Measurements from ENCODE around the gene HS3ST5.

DNA sequence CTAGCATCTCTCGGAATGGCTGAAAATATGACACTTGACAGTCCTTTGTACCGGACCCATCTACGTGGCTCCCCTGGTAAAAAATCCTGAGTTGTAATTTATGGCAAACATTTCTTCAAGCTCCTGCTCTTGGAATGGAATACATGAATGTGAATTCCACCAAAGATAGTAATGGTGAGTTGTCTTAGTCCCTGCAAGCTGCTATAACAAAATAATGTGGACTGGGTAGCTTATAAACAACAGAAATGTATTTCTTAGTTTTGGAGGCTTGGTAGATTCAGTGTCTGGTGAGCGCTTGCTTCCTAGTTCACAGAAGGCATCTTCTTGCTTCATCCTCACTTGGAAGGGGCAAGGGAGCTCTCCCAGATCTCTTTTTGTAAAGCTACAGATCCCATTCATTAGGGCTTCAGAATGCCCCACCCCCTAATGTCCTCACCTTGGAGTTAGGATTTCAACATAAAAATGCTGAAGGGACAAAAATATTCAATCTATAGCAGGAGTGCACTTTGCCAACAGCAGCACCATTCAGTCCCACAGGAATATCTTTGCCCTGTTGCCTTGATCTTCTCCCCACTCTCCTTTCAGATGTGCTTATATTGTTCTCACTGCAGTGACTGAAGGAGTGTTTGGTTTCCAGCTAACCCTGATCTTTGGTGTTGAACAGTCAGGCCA lies 204.1 kb downstream of the HS3ST5 start:
- TF ChIP-seq, protein P1, sequence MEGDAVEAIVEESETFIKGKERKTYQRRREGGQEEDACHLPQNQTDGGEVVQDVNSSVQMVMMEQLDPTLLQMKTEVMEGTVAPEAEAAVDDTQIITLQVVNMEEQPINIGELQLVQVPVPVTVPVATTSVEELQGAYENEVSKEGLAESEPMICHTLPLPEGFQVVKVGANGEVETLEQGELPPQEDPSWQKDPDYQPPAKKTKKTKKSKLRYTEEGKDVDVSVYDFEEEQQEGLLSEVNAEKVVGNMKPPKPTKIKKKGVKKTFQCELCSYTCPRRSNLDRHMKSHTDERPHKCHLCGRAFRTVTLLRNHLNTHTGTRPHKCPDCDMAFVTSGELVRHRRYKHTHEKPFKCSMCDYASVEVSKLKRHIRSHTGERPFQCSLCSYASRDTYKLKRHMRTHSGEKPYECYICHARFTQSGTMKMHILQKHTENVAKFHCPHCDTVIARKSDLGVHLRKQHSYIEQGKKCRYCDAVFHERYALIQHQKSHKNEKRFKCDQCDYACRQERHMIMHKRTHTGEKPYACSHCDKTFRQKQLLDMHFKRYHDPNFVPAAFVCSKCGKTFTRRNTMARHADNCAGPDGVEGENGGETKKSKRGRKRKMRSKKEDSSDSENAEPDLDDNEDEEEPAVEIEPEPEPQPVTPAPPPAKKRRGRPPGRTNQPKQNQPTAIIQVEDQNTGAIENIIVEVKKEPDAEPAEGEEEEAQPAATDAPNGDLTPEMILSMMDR (IDR thresholded peaks at IDR 0.05) = no peak
- TF ChIP-seq POLR2A (IDR thresholded peaks at IDR 0.05) = no peak
